Measurements from ENCODE around the gene FREY1.
A peak's percentile ranks its signal among the peaks of the same experiment; 100 is the strongest.

The FREY1 gene

GRCh38 chr11:45890886-45891550 is 16.1 kb downstream of the FREY1 start:
- DNase-seq = no peak

GRCh38 chr11:45889966-45890365 is 17.1 kb downstream of the FREY1 start:
- no peak for DNase-seq

GRCh38 chr11:45889555-45889954 is 17.5 kb downstream of the FREY1 start:
- DNase-seq = no peak

- DNase-seq = no peak
These were observed 19.5 kb downstream of the FREY1 start for GRCh38 chr11:45887587-45887986.

- no peak for DNase-seq
These were observed 20.1 kb downstream of the FREY1 start for GRCh38 chr11:45886816-45887520.

- DNase-seq = no peak
These were observed 20.9 kb downstream of the FREY1 start for GRCh38 chr11:45885921-45886721.

- peak; percentile 41 for DNase-seq
These were observed 21.7 kb downstream of the FREY1 start, which contains the start of gene MAPK8IP1 for GRCh38 chr11:45885274-45885920. Gene MAPK8IP1, plus strand, starts transcription at chr11:45885651. Its CDS starts 170 bp downstream, at chr11:45885821.

- no peak for DNase-seq
These were observed 22.4 kb downstream of the FREY1 start for GRCh38 chr11:45884596-45885185.

- no peak for DNase-seq
These were observed 25.2 kb downstream of the FREY1 start for GRCh38 chr11:45881708-45882368.

GRCh38 chr11:45880772-45881570 is 26.1 kb downstream of the FREY1 start:
- DNase-seq = no peak

GRCh38 chr11:45879803-45880686 is 27.0 kb downstream of the FREY1 start:
- DNase-seq = no peak

- no peak for DNase-seq
These were observed 29.2 kb downstream of the FREY1 start for GRCh38 chr11:45877845-45878244.

GRCh38 chr11:45877221-45877620 is 29.9 kb downstream of the FREY1 start:
- no peak for DNase-seq

GRCh38 chr11:45876401-45876800 is 30.7 kb downstream of the FREY1 start:
- no peak for DNase-seq

- no peak for DNase-seq
These were observed 34.3 kb downstream of the FREY1 start for GRCh38 chr11:45872651-45873356.

- DNase-seq = no peak
These were observed 35.4 kb downstream of the FREY1 start for GRCh38 chr11:45871638-45872037.

GRCh38 chr11:45870706-45871105 is 36.4 kb downstream of the FREY1 start:
- no peak for DNase-seq

GRCh38 chr11:45869551-45869950 is 37.5 kb downstream of the FREY1 start:
- no peak for DNase-seq

- no peak for DNase-seq
These were observed 43.0 kb downstream of the FREY1 start for GRCh38 chr11:45864041-45864440.

Measured in activated CD8-positive, alpha-beta memory T cell treated with anti-CD3 and anti-CD28 coated beads, Interleukin-2, amount 50 U/mL, for 4 hours (primary cell).